SK-N-SH treated with all-trans-retinoic acid at 6 μM for 48 hours (cell line): ENCODE data around the gene GNAQ.
"Not testable (repeated sequence)": the region's sequence is repeated elsewhere in the genome, so short reads cannot be mapped to it uniquely, and the experiment has no call there.

Source experiments
- ATAC-seq: fragments of 200-7000 bp; cut with Tn5 transposase; 3 replicates; pipeline ENCODE4 v1.9.1; 2020; ENCODE audit warnings: mild to moderate bottlenecking, moderate library complexity
- ARNTL ChIP-seq: fragments of 450-650 bp; formaldehyde crosslinking; IDR thresholded peaks from 2 replicates; pipeline ENCODE4 v1.5.0; 2020; ENCODE audit warnings: low read depth, mild to moderate bottlenecking, moderate library complexity, borderline replicate concordance
- BACH2 ChIP-seq: fragments of 250-450 bp; sonication (Bioruptor Pico); IDR thresholded peaks from 2 replicates; pipeline ENCODE4 v1.9.0; 2021; ENCODE audit warnings: mild to moderate bottlenecking, borderline replicate concordance
- CSDC2 ChIP-seq: fragments of 250-450 bp; sonication (Bioruptor Pico); IDR thresholded peaks from 2 replicates; pipeline ENCODE4 v1.5.0; 2020; ENCODE audit warnings: mild to moderate bottlenecking, moderate library complexity
- CSRNP3 ChIP-seq: fragments of 250-450 bp; sonication (Bioruptor Pico); IDR thresholded peaks from 2 replicates; pipeline ENCODE4 v1.5.1; 2021; ENCODE audit warnings: mild to moderate bottlenecking, moderate library complexity
- GLIS3 ChIP-seq: fragments of 250-450 bp; sonication (Bioruptor Pico); IDR thresholded peaks from 2 replicates; pipeline ENCODE4 v1.5.0; 2020; ENCODE audit warnings: mild to moderate bottlenecking, moderate library complexity
- ISL1 ChIP-seq: fragments of 250-450 bp; sonication (Bioruptor Pico); IDR thresholded peaks from 2 replicates; pipeline ENCODE4 v2.1.2; 2022; ENCODE audit warnings: mild to moderate bottlenecking, moderate library complexity
- OSR1 ChIP-seq: fragments of 250-450 bp; sonication (Bioruptor Pico); IDR thresholded peaks from 2 replicates; pipeline ENCODE4 v1.8.0; 2022; ENCODE audit warnings: moderate library complexity, mild to moderate bottlenecking, inconsistent platforms
- POU6F1 ChIP-seq: fragments of 250-450 bp; sonication (Bioruptor Pico); IDR thresholded peaks from 2 replicates; pipeline ENCODE4 v1.8.0; 2021; ENCODE audit warnings: low read depth, mild to moderate bottlenecking, moderate library complexity, borderline replicate concordance
- RARB ChIP-seq: fragments of 250-450 bp; sonication (Bioruptor Pico); IDR thresholded peaks from 2 replicates; pipeline ENCODE4 v1.8.0; 2021; ENCODE audit warnings: mild to moderate bottlenecking, moderate library complexity
- SNAI2 ChIP-seq: fragments of 250-450 bp; sonication (Bioruptor Pico); IDR thresholded peaks from 2 replicates; pipeline ENCODE4 v1.5.0; 2020; ENCODE audit warnings: mild to moderate bottlenecking, moderate library complexity
- TCF4 ChIP-seq: fragments of 250-450 bp; sonication (Bioruptor Pico); IDR thresholded peaks from 2 replicates; pipeline ENCODE4 v1.8.0; 2021; ENCODE audit warnings: mild to moderate bottlenecking, moderate library complexity, borderline replicate concordance
- TOX ChIP-seq: fragments of 250-450 bp; sonication (Bioruptor Pico); IDR thresholded peaks from 2 replicates; pipeline ENCODE4 v1.8.0; 2021; ENCODE audit warnings: mild to moderate bottlenecking, moderate library complexity, borderline replicate concordance
- TSHZ2 ChIP-seq: fragments of 250-450 bp; sonication (Bioruptor Pico); IDR thresholded peaks from 2 replicates; pipeline ENCODE4 v1.5.0; 2020; ENCODE audit warnings: mild to moderate bottlenecking, moderate library complexity
- ZFP30 ChIP-seq: fragments of 450-650 bp; formaldehyde crosslinking; IDR thresholded peaks from 2 replicates; pipeline ENCODE4 v1.5.0; 2022; ENCODE audit warnings: mild to moderate bottlenecking, moderate library complexity
- ZNF565 ChIP-seq: fragments of 450-650 bp; formaldehyde crosslinking; conservative IDR thresholded peaks from 2 replicates; pipeline ENCODE4 v1.5.0; 2020; ENCODE audit warnings: low read depth, mild to moderate bottlenecking, moderate library complexity
- ZNF70 ChIP-seq: fragments of 450-650 bp; formaldehyde crosslinking; IDR thresholded peaks from 2 replicates; pipeline ENCODE4 v1.5.0; 2020; ENCODE audit warnings: mild to moderate bottlenecking, moderate library complexity
- ZNF8 ChIP-seq: fragments of 450-650 bp; formaldehyde crosslinking; IDR thresholded peaks from 2 replicates; pipeline ENCODE4 v1.5.0; 2020; ENCODE audit warnings: mild to moderate bottlenecking, moderate library complexity
- TF ChIP-seq, protein P1 (sequence below): fragments of 250-450 bp; sonication (Bioruptor Pico); IDR thresholded peaks from 2 replicates; pipeline ENCODE4 v1.5.1; 2020; ENCODE audit warnings: low read depth, mild to moderate bottlenecking, moderate library complexity

The GNAQ gene

DNA sequence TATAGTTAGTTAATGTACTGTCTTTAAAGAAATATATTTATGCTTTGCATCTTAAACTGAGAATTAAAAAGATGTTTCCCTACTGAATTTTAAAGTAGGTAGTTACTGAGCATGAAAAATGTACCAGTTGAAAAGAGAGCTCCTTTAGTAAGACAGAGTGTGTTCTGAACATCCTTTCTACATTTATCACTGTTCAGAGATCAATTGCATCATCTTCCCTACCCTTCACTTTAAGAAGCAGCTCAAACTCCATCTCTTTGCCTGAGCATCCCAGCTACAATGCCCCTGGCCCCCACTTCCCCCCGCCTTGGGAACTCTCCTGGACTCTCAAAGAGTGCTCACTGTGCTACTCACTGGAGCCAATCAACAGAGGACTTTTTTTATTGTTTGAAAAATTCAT is 164.7 kb downstream of the GNAQ start (continued):
- TF ChIP-seq TSHZ2 (CRISPR knock-in tag) (no peak), RARB (no peak), ZNF70 (no peak)

DNA sequence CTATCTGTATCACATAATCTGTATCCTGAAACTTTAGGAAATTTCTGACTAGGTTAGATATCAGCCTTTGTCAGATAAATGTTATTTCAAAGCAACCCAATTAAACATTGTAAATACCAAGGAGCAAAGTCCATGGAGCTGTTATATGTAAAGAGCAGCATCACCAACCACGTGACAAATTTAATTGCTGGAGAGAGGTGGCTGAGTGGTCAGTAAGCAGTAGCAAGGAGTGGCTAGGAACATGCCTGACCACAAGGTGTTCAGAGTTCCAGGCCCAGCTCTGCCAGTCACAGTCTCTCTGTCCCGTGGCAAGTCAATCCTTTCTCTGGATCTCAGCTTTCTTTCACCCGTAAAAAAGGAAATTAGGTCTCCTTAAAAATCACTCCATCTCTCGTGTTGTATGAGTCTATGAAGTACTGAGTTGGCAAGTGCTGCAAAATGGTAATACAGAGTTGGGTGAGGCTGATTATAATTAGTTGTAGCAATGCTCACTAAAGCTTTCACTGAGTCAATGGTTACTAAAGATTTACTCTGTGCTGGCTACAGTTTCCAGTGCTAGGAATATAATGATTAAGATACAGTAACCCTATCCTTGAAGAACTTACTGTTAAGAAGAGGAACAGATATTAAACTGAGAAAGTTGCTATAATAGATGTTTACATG is 166.1 kb downstream of the GNAQ start:
- TF ChIP-seq TCF4 (CRISPR knock-in tag) (no peak), ZFP30 (CRISPR knock-in tag) (no peak), POU6F1 (CRISPR knock-in tag) (no peak), CSRNP3 (CRISPR knock-in tag) (no peak), ISL1 (CRISPR knock-in tag) (no peak), TOX (no peak), GLIS3 (no peak), ARNTL (CRISPR knock-in tag) (no peak), BACH2 (CRISPR knock-in tag) (no peak), CSDC2 (CRISPR knock-in tag) (no peak), ZNF8 (CRISPR knock-in tag) (no peak), OSR1 (no peak), TSHZ2 (CRISPR knock-in tag) (no peak), SNAI2 (CRISPR knock-in tag) (no peak)
- TF ChIP-seq, protein P1, sequence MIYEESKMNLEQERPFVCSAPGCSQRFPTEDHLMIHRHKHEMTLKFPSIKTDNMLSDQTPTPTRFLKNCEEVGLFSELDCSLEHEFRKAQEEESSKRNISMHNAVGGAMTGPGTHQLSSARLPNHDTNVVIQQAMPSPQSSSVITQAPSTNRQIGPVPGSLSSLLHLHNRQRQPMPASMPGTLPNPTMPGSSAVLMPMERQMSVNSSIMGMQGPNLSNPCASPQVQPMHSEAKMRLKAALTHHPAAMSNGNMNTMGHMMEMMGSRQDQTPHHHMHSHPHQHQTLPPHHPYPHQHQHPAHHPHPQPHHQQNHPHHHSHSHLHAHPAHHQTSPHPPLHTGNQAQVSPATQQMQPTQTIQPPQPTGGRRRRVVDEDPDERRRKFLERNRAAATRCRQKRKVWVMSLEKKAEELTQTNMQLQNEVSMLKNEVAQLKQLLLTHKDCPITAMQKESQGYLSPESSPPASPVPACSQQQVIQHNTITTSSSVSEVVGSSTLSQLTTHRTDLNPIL, result no peak
- ATAC-seq, result no peak

- TF ChIP-seq SNAI2 (CRISPR knock-in tag), result no peak
- no peak for TF ChIP-seq ZNF8 (CRISPR knock-in tag)
- no peak for TF ChIP-seq TCF4 (CRISPR knock-in tag)
- no peak for TF ChIP-seq TSHZ2 (CRISPR knock-in tag)
- TF ChIP-seq ZNF565 (CRISPR knock-in tag), result no peak
- TF ChIP-seq, protein P1, result no peak
- no peak for TF ChIP-seq POU6F1 (CRISPR knock-in tag)
- ATAC-seq, result no peak
Measured at GRCh38 chr9:77864211-77864889, 167.3 kb downstream of the GNAQ start.

- not testable (repeated sequence) for ATAC-seq
Measured at GRCh38 chr9:77863638-77864037, 168.0 kb downstream of the GNAQ start.
